IPS-20b (cell line): ENCODE results near the gene APBA2.

Experiments
- H3K27ac ChIP-seq: one replicate; pipeline ENCODE4 v1.5.1; 2013; ENCODE audit warnings: low read length
- H3K27me3 ChIP-seq: 2 replicates; pipeline ENCODE4 v1.6.1; 2013; ENCODE audit warnings: mild to moderate bottlenecking, low read length, inconsistent platforms; ENCODE audit not compliant: insufficient read depth
- H3K36me3 ChIP-seq: 2 replicates; pipeline ENCODE4 v1.6.1; 2013; ENCODE audit warnings: low read depth, mild to moderate bottlenecking, inconsistent platforms, low read length, moderate library complexity; ENCODE audit not compliant: insufficient read depth
- H3K4me1 ChIP-seq: 2 replicates; pipeline ENCODE4 v1.6.1; 2013; ENCODE audit warnings: mild to moderate bottlenecking, control low read depth, inconsistent platforms, low read length, moderate library complexity; ENCODE audit not compliant: insufficient read depth
- H3K4me3 ChIP-seq: 2 replicates; pipeline ENCODE4 v1.5.1; 2013; ENCODE audit warnings: mild to moderate bottlenecking, low read length, inconsistent platforms
- H3K9ac ChIP-seq: 2 replicates; pipeline ENCODE4 v1.6.1; 2013; ENCODE audit warnings: low read depth, mild to moderate bottlenecking, inconsistent platforms, low read length, moderate library complexity
- H3K9me3 ChIP-seq: 2 replicates; pipeline ENCODE4 v1.6.1; 2013; ENCODE audit warnings: mild to moderate bottlenecking, low read depth, low read length, inconsistent platforms; ENCODE audit not compliant: insufficient read depth

The APBA2 gene

DNA sequence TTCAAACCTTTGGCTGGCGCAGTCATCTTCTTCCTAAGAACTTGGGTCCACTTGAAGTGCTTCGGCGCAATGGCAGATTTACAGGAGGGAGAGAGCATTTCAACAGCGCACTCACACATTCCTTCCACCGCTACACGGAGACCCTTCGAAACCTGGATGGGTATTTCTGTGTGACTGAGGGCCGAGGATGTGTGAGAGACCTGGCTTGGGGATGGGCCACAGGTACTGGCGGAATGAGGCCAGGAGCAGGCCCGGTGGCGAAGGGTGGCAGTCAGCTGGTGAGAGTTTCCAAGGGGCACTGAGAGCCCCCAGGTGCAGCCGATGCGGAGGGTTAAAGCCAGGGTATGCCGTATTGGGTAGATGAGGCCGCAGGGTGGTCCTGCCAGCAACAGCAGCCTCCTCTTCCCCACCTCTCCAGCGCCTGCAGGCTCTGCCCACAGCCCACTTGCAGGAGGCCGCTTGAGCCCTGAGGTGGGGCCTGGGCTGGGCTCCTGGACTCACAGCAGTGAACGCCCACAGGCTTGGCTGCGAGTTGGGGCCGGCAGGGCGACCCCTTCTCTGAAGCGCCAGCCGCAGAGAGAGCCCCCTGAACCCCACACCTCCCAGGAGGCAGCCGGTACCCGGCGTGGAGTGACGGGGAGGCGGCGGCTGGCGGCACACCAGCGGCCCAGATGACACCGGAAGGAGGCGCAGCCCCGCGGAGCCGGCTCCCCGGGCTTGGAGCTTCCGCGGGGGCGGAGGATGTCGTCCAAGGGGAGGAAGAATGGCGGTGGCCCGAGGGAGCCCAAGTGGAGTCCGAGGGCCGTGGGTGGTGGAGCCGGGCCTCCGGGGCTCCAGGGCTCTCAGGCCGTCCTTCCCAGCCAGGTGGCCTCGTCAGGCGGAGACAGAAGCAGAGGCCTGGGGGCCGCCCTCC is 217.4 kb downstream of the APBA2 start:
- H3K9me3 ChIP-seq, result no peaks in the 10 kb centered on the region
- H3K4me1 ChIP-seq, result peaks cover 6% of the 10 kb centered on the region; the same call in 1 of the 2 replicates
- H3K27me3 ChIP-seq, result no peaks in the 10 kb centered on the region
- H3K9ac ChIP-seq, result no peak overlapping the region; the same call in 1 of the 2 replicates
- H3K27ac ChIP-seq, result no peak overlapping the region
- 0 out of 2 replicates have a peak, but pooled peaks cover 6% of the 10 kb centered on the region for H3K36me3 ChIP-seq
- peak overlapping the region; percentile 54; the same call in 1 of the 2 replicates for H3K4me3 ChIP-seq

DNA sequence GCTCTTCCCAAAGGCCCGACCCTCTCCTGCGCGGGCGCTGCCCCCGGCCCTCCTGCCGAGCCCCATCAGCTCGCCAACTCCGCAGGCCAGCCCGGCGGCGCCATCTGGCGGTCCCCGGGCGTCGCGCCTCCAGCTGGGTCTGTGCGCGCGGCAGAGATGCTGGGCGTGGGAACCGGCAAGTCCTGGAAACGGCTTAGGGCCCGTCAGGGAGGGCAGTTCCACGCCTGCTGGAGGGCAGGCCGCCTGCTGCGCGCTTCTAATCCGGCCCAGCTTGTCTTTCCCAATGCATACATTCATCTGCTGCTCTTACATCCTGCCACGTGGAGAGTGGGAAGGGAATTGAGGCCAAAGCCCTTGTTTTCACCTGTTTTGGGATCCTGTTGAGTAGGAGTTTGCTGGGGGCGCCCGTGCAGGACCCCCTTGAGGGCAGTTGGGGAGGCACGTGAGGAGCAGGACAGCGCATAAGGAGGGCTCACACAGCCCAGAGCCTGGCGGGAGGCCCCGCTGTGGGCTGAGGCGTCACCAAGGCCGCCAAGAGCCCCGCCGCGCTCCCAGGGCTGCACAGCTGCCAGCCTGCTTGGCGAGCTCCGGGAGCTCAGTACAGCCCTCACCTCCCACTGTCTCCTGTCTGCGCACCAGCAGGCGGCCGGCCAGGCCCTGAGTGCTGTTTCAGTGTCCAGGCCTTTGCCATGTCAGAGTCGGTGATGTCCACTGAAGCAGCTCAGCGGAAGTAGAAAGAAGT is 218.2 kb downstream of the APBA2 start:
- H3K36me3 ChIP-seq, result 0 out of 2 replicates have a peak, but pooled peaks cover 6% of the 10 kb centered on the region
- no peak overlapping the region; the same call in 1 of the 2 replicates for H3K9ac ChIP-seq
- H3K4me1 ChIP-seq, result peaks cover 6% of the 10 kb centered on the region; the same call in 1 of the 2 replicates
- peak overlapping the region; percentile 54; the same call in 1 of the 2 replicates for H3K4me3 ChIP-seq
- H3K27me3 ChIP-seq, result no peaks in the 10 kb centered on the region
- H3K27ac ChIP-seq, result no peak overlapping the region
- no peaks in the 10 kb centered on the region for H3K9me3 ChIP-seq

DNA sequence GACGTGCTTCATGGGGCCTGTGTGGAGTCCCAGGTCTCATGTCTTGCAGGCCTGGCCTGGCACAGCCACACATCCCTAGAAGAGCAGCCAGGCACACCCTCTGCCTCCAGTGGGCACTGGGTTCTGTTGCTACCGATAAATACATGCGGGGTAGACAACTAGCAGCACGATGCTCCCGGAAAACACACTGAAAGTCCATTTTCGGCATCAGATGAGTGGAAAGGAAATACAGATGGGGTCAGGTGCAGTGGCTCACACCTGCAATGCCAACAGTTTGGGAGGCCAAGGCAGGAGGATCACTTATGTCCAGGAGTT is 218.7 kb downstream of the APBA2 start:
- Histone ChIP-seq H3K4me1 (peaks cover 6% of the 10 kb centered on the region; the same call in 1 of the 2 replicates), H3K27me3 (no peaks in the 10 kb centered on the region), H3K9me3 (no peaks in the 10 kb centered on the region), H3K27ac (no peak overlapping the region), H3K4me3 (no peak overlapping the region), H3K36me3 (0 out of 2 replicates have a peak, but pooled peaks cover 6% of the 10 kb centered on the region), H3K9ac (no peak overlapping the region)

DNA sequence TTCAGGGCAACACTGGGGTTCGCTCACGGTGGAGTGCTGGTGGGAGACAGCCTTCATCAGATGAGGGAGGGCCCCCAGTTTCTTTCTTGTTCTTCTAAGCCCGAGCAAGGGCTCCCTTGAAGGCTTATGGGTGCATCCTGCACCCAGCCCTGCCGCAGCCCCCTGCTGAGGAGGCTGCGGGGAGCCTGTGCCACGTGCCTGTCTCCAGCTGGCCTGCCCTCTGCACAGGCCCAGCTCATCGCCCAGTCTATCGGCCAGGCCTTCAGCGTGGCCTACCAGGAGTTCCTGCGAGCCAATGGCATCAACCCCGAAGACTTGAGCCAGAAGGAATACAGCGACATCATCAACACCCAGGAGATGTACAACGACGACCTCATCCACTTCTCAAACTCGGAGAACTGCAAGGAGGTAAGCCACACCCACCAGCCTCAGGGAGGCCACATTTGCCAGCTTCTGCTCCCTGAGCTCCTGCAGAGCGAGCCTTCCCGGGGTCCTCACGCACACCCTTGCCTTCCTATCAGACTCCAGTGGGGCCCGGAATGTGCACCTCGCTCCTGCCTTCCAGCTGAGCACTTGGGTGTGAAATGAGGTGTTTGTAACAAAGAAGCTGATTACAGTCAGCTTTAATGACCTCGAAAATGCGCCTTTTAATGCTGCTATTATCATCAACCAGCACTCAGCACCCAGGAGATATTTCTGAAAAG is 219.5 kb downstream of the APBA2 start:
- Histone ChIP-seq H3K4me1 (peaks cover 4% of the 10 kb centered on the region; the same call in 1 of the 2 replicates), H3K4me3 (no peak overlapping the region), H3K9ac (no peak overlapping the region), H3K9me3 (no peaks in the 10 kb centered on the region), H3K27ac (no peak overlapping the region), H3K36me3 (0 out of 2 replicates have a peak, but pooled peaks cover 6% of the 10 kb centered on the region), H3K27me3 (no peaks in the 10 kb centered on the region)

DNA sequence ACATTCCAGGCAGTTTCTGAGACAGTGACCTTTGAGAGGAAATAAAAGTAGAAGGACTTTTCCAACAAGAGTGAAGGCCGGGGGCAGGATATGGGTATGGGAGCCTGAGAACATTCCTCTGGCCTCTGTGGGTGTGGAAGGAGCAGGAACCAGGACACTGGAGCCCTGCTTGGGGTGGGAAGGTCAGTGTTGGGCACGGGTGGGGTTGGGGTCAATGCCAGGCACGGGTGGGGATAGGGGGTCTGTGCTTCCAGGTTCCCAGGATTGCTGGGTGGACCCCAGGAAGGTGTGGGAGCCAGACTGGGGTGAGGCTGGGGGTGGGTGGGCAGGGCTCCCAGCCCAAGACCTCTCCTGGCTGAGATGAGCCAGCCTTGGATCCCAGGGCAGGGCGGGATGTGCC is 220.3 kb downstream of the APBA2 start:
- Histone ChIP-seq H3K4me3 (no peak overlapping the region), H3K36me3 (0 out of 2 replicates have a peak, but pooled peaks cover 6% of the 10 kb centered on the region), H3K27me3 (no peaks in the 10 kb centered on the region), H3K4me1 (peaks cover 3% of the 10 kb centered on the region; the same call in 1 of the 2 replicates), H3K27ac (no peak overlapping the region), H3K9me3 (no peaks in the 10 kb centered on the region), H3K9ac (no peak overlapping the region)

DNA sequence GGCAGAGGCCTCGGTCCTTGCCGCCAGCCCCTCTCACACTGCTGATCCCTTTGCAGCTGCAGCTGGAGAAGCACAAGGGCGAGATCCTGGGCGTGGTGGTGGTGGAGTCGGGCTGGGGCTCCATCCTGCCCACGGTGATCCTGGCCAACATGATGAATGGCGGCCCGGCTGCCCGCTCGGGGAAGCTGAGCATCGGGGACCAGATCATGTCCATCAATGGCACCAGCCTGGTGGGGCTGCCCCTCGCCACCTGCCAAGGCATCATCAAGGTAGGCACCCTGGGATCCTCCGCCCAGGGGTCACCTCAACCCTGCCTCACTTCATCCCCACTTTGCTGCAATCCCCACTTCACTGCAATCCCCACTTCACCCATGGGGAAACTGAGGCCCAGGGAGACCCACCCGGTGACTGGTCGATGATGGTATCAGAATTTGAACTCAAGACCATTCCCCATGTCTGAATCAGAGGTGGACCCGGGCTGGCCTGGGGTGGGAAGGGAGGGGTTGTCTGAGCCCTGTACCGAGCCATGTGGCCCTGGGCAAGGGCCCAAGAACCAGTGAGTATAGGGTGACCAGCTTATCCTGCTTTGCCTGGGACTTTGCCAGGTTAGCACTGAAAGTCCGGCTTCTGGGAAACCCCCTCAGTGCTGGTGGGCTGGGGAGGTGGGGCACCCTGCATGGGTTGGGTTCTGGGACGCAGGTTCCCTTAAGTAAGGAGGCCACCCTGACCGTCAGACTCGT is 220.9 kb downstream of the APBA2 start:
- H3K36me3 ChIP-seq, result 0 out of 2 replicates have a peak, but pooled peaks cover 6% of the 10 kb centered on the region

DNA sequence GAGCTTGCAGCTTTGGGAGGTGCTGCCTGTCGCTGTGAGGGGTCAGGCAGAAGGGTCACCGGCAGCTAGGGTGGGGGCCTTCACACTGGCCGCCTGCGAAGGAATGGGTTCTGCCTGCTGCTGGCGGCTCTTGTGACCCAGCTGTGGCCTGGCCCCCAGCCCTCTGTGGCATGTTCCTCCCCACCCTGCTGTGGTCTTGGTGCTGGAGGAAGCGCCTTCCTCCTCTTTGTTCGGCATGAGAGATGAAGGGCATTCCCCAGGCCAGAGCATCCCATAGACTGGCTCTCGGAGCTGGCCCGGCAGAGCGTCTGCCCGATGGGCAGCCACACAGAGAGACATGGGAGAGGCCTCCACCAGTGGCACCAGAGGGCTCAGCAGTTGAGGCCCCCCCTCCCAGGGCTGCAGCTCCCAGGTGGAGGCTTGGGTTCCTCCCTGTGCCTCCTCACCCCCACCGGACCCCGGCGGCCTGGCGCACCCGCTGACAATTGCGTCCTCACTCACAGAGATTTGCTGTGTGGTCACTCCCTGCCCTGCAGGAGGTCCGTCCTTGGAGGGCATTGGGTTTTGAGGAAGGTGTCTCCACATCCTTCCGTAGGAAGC is 221.6 kb downstream of the APBA2 start:
- H3K27ac ChIP-seq, result no peak overlapping the region
- no peak overlapping the region for H3K4me3 ChIP-seq
- no peaks in the 10 kb centered on the region for H3K9me3 ChIP-seq
- H3K27me3 ChIP-seq, result no peaks in the 10 kb centered on the region
- H3K36me3 ChIP-seq, result 0 out of 2 replicates have a peak, but pooled peaks cover 6% of the 10 kb centered on the region
- no peak overlapping the region for H3K9ac ChIP-seq
- no peaks in the 10 kb centered on the region; the same call in 1 of the 2 replicates for H3K4me1 ChIP-seq

More for the DNA sequence above, 220.9 kb downstream of the APBA2 start:
- Histone ChIP-seq H3K4me3 (no peak overlapping the region), H3K27me3 (no peaks in the 10 kb centered on the region), H3K9ac (no peak overlapping the region), H3K27ac (no peak overlapping the region), H3K9me3 (no peaks in the 10 kb centered on the region), H3K4me1 (peaks cover 3% of the 10 kb centered on the region; the same call in 1 of the 2 replicates)

DNA sequence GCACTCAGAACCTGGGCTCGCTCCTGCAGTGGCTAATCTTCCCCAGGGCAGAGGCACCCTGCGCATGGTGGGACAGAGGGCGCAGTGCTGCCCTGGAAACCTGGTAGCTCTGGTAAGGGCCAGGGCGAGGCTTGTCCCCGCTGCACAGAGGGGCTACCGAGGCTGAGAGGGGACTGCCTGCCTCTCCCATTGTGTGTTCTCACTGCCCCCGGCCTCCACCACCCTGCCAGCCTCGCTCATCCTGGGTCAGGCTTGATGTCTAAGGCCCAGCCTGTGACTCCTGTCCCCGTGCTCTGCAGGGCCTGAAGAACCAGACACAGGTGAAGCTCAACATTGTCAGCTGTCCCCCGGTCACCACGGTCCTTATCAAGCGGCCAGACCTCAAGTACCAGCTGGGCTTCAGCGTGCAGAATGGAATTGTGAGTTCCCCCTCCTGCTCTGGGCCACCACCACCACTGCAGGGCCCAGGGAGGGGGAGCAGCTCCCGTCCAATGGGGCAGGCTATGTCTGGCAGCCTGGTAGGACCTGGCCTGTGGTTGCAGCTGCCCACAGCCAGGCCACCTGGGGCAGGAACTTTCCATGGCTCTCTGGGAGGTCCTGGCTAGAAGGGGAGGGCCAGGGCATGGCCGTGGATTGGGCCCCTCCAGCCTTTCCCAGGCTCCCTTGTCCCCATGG is 222.3 kb downstream of the APBA2 start:
- H3K36me3 ChIP-seq, result 0 out of 2 replicates have a peak, but pooled peaks cover 6% of the 10 kb centered on the region
- no peaks in the 10 kb centered on the region for H3K9me3 ChIP-seq
- H3K27ac ChIP-seq, result no peak overlapping the region
- no peaks in the 10 kb centered on the region; the same call in 1 of the 2 replicates for H3K4me1 ChIP-seq
- H3K27me3 ChIP-seq, result no peaks in the 10 kb centered on the region
- no peak overlapping the region for H3K4me3 ChIP-seq
- no peak overlapping the region for H3K9ac ChIP-seq

DNA sequence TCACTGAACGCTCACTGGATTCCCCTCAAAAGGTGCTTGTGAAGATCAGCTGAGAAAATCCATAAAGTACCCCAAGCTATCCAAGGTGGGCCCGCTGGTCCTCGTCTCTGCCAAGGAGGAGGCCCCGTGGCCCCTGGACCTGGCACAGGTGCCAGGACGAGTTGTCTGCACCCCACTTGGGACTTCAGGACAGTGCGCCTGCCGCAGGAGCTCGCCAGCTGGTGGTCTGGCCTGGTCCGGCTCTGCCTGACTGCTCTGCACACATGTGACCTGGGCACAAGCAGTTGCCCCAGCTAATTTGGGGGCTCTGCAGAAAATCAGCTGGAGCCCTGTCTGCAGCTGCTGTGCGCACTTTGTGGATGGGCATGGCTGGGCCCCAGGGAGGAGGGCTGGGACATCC is 224.0 kb downstream of the APBA2 start:
- peaks cover 3% of the 10 kb centered on the region; the same call in 1 of the 2 replicates for H3K4me1 ChIP-seq
- H3K9ac ChIP-seq, result no peak overlapping the region
- no peak overlapping the region for H3K4me3 ChIP-seq
- H3K27me3 ChIP-seq, result no peaks in the 10 kb centered on the region
- H3K9me3 ChIP-seq, result no peaks in the 10 kb centered on the region
- H3K36me3 ChIP-seq, result 0 out of 2 replicates have a peak, but pooled peaks cover 6% of the 10 kb centered on the region
- no peak overlapping the region for H3K27ac ChIP-seq

DNA sequence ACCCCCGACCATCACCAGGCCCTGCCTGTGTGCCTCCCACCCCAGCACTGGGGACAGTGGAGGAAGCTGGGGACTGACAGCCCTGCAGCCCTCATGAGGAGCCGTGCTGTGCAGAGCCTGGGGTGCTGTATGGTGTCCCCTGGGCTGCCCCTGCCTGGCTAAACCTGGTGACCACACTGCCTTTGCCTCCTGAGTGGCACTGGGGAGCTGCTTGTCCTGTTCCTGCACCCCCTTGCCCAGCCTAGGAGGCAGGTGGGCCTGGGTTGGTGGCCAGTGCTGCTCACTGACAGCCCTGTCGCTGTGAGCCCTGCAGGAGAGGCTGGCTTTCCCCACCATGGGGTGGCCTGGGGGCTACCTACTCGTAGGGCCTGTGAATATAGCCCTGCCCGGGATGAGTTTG is 224.4 kb downstream of the APBA2 start:
- peaks cover 3% of the 10 kb centered on the region; the same call in 1 of the 2 replicates for H3K4me1 ChIP-seq
- H3K4me3 ChIP-seq, result no peak overlapping the region
- H3K27me3 ChIP-seq, result no peaks in the 10 kb centered on the region
- H3K9ac ChIP-seq, result no peak overlapping the region
- no peak overlapping the region for H3K27ac ChIP-seq
- no peaks in the 10 kb centered on the region for H3K9me3 ChIP-seq
- 0 out of 2 replicates have a peak, but pooled peaks cover 6% of the 10 kb centered on the region for H3K36me3 ChIP-seq
